HEK293T (cell line): ENCODE measurements around the gene ARID1B.

Experiments used
- CTCF ChIA-PET: fragments of 350-600 bp; formaldehyde crosslinking; extraction: SDS; loops from one replicate; lab custom pipeline; 2021; ENCODE audit warnings: antibody characterized with exemption, inconsistent platforms; lab: Yijun Ruan, JAX
- POLR2A ChIA-PET: fragments of 350-600 bp; formaldehyde crosslinking; extraction: SDS; loops from one replicate; lab custom pipeline; 2020; ENCODE audit warnings: antibody characterized with exemption, inconsistent platforms; lab: Yijun Ruan, JAX
- DNase-seq: peaks from one replicate; pipeline ENCODE4 v3.0.0; 2012; ENCODE audit warnings: mixed read lengths; ENCODE audit errors: extremely low spot score
- ARNT ChIP-seq: fragments of 450-650 bp; IDR thresholded peaks from 2 replicates; pipeline ENCODE4 v1.6.1; 2017; ENCODE audit warnings: mild to moderate bottlenecking
- BHLHE40 ChIP-seq: fragments of 450-650 bp; IDR thresholded peaks from 2 replicates; pipeline ENCODE4 v1.6.1; 2016; ENCODE audit warnings: mild to moderate bottlenecking, moderate library complexity, borderline replicate concordance
- CTBP1 ChIP-seq: fragments of 450-650 bp; IDR thresholded peaks from 2 replicates; pipeline ENCODE4 v1.6.1; 2016; ENCODE audit warnings: borderline replicate concordance
- ELF4 ChIP-seq: fragments of 450-650 bp; IDR thresholded peaks from 2 replicates; pipeline ENCODE4 v1.6.1; 2017; ENCODE audit warnings: antibody characterized with exemption
- FOXA1 ChIP-seq: fragments of 450-650 bp; IDR thresholded peaks from 2 replicates; pipeline ENCODE4 v1.6.1; 2016; ENCODE audit warnings: mild to moderate bottlenecking
- FOXK2 ChIP-seq: fragments of 450-650 bp; IDR thresholded peaks from 2 replicates; pipeline ENCODE4 v1.6.1; 2016; ENCODE audit warnings: mild to moderate bottlenecking
- FOXM1 ChIP-seq: fragments of 450-650 bp; IDR thresholded peaks from 2 replicates; pipeline ENCODE4 v1.6.1; 2017; ENCODE audit warnings: mild to moderate bottlenecking, borderline replicate concordance
- HDGF ChIP-seq: fragments of 450-650 bp; IDR thresholded peaks from 2 replicates; pipeline ENCODE4 v1.6.1; 2017; ENCODE audit warnings: antibody characterized with exemption, borderline replicate concordance
- L3MBTL2 ChIP-seq: fragments of 450-650 bp; conservative IDR thresholded peaks from 2 replicates; pipeline ENCODE4 v1.6.1; 2016; ENCODE audit warnings: mild to moderate bottlenecking
- LEF1 ChIP-seq: fragments of 450-650 bp; IDR thresholded peaks from 2 replicates; pipeline ENCODE4 v1.6.1; 2017; ENCODE audit warnings: mild to moderate bottlenecking, borderline replicate concordance
- NFRKB ChIP-seq: fragments of 450-650 bp; IDR thresholded peaks from 2 replicates; pipeline ENCODE4 v1.6.1; 2016; ENCODE audit warnings: mild to moderate bottlenecking, moderate library complexity
- SP1 ChIP-seq: fragments of 450-650 bp; IDR thresholded peaks from 2 replicates; pipeline ENCODE4 v1.6.1; 2017
- SUZ12 ChIP-seq: fragments of 450-650 bp; IDR thresholded peaks from 2 replicates; pipeline ENCODE4 v1.6.1; 2016; ENCODE audit warnings: mild to moderate bottlenecking
- TARDBP ChIP-seq: fragments of 450-650 bp; IDR thresholded peaks from 2 replicates; pipeline ENCODE4 v1.6.1; 2016
- ZNF384 ChIP-seq: fragments of 450-650 bp; IDR thresholded peaks from 2 replicates; pipeline ENCODE4 v1.6.1; 2016
- TF ChIP-seq, protein P1 (sequence below): fragments of 450-650 bp; IDR thresholded peaks from 2 replicates; pipeline ENCODE4 v1.6.1; 2016

ARID1B gene

DNA sequence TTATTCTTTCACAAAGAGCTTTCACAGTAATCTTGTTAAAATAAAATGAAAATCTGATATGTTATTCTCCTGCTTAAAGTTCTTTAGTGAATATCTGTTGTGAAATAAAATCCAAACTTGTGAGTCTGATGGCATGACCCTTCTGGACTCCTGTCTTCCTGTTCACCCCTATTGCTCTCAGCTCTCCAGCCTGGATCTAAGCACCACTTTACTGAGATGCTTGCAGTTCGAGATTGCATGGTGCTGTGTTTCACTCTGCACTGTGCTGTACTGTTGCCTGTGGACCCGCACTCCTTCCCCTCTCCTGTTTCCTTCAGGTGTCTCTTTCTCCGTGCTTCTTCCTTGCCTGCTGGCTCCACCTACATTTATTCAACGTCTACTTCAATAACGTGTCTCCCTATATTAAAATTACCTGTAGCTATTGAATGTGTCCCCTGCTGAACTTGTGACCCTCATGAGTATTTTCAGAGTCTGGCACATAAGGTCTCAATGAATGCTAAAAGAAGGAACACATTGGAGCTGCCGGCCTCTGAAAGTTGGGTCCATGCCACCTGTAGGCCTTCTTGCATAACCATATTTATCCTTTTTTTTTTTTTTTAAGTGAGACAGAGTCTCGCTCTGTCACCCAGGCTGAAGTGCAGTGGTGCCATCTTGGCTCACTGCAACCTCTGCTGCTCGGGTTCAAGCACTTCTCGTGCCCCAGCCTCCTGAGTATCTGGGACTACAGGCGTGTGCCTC, 100.1 kb downstream of the ARID1B start:
- DNase-seq = no peak
- TF ChIP-seq HDGF (no peak), CTBP1 (no peak), L3MBTL2 (no peak), ZNF384 (no peak), FOXM1 (no peak), TARDBP (no peak), ELF4 (no peak), BHLHE40 (no peak)
- TF ChIP-seq, protein P1, sequence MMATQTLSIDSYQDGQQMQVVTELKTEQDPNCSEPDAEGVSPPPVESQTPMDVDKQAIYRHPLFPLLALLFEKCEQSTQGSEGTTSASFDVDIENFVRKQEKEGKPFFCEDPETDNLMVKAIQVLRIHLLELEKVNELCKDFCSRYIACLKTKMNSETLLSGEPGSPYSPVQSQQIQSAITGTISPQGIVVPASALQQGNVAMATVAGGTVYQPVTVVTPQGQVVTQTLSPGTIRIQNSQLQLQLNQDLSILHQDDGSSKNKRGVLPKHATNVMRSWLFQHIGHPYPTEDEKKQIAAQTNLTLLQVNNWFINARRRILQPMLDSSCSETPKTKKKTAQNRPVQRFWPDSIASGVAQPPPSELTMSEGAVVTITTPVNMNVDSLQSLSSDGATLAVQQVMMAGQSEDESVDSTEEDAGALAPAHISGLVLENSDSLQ = no peak
- POLR2A ChIA-PET = no interaction called here
- CTCF ChIA-PET = interaction anchor here (0.6 kb wide), 1 partner anchor 41 kb away, joined by 4 read pairs; no protein-coding TSS in a partner anchor

DNA sequence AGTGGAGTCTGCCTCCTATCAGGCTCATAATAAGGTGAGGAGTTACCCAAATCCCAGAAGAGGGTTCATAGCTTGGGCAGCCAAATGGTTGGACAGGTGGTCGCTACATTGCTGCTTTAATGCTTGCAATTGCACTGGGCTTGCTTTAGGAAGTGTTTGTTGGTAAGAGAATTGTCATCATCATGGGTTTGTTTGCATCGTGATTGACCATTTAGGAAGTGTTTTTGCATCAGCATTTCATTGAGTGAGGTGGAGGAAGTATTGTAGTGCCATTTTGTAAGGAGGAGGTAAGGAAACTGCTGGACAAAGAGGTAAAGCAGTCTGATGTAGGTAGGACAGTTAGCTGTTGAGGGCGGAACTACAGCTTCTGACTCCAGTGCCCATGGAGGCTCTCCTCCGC, 101.5 kb downstream of the ARID1B start:
- DNase-seq = no peak
- ChIA-PET POLR2A (no interaction called here), CTCF (interaction anchor here (0.5 to 1.2 kb wide), 2 partner anchors 8 to 47 kb away, joined by 3 to 6 read pairs; no protein-coding TSS in a partner anchor)
- no peak for TF ChIP-seq TARDBP
- no peak for TF ChIP-seq SP1
- TF ChIP-seq LEF1 = no peak
- no peak for TF ChIP-seq ARNT
- no peak for TF ChIP-seq FOXM1
- no peak for TF ChIP-seq FOXK2
- TF ChIP-seq BHLHE40 = no peak
- no peak for TF ChIP-seq FOXA1
- TF ChIP-seq ELF4 = no peak
- no peak for TF ChIP-seq ZNF384
- no peak for TF ChIP-seq HDGF
- TF ChIP-seq CTBP1 = no peak
- no peak for TF ChIP-seq SUZ12
- no peak for TF ChIP-seq NFRKB
- TF ChIP-seq, protein P1 = no peak
- no peak for TF ChIP-seq L3MBTL2

DNA sequence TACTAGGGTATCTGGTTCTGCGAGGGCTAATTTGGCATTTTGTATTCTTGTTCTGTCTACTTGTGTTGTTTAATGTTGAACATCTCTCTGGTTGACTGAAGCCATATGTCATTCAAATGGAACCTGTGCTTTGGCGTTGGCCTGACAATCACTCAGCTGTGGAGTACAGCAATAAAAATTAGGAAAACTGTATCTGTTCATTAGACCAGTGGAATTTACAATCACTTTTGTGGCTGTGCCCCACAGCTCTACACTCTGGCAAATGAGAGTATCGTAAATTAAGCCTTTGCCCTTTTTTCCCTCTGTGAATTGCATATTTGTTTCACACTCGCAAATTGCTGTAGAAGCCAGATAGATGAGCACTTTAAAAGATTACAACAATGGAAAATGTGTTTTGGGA, 102.0 kb downstream of the ARID1B start:
- CTCF ChIA-PET = interaction anchor here (1.1 to 1.6 kb wide), 3 partner anchors 9 to 167 kb away, joined by 3 to 4 read pairs (median 3); no protein-coding TSS in a partner anchor
- TF ChIP-seq TARDBP (no peak), SUZ12 (no peak), LEF1 (no peak), ZNF384 (no peak), BHLHE40 (no peak), NFRKB (no peak), SP1 (no peak), ELF4 (no peak), FOXK2 (no peak), FOXM1 (no peak), ARNT (no peak), L3MBTL2 (no peak), FOXA1 (no peak), HDGF (no peak), CTBP1 (no peak)
- TF ChIP-seq, protein P1 = no peak
- POLR2A ChIA-PET = no interaction called here
- DNase-seq = no peak

DNA sequence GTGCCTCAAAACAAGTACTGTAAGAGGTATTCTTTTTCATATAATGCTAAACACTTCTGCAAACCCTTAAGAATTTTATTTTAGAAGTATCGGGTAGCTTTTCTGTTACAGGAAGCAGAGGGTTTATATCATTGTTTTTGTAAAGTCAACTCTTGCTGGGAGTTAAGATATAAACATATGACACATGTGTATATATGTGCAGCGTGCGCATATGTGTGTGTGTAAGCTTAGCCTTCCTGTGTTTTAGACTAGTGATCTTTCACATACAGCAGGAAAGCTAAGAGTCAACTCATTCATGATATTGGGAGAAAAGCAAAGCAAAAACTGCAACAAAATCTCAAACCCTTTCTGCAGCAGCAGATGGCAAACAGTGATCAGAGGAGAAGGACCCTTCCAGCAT, 102.4 kb downstream of the ARID1B start:
- ChIA-PET POLR2A (no interaction called here), CTCF (interaction anchor here (1.1 to 1.6 kb wide), 2 partner anchors 10 to 167 kb away, joined by 3 to 4 read pairs; no protein-coding TSS in a partner anchor)
- TF ChIP-seq CTBP1 (no peak), FOXA1 (no peak), LEF1 (no peak), SUZ12 (no peak), ELF4 (no peak), HDGF (no peak), FOXM1 (no peak), BHLHE40 (no peak), ZNF384 (no peak), SP1 (no peak), L3MBTL2 (no peak), TARDBP (no peak)
- TF ChIP-seq, protein P1 = no peak
- DNase-seq = no peak

DNA sequence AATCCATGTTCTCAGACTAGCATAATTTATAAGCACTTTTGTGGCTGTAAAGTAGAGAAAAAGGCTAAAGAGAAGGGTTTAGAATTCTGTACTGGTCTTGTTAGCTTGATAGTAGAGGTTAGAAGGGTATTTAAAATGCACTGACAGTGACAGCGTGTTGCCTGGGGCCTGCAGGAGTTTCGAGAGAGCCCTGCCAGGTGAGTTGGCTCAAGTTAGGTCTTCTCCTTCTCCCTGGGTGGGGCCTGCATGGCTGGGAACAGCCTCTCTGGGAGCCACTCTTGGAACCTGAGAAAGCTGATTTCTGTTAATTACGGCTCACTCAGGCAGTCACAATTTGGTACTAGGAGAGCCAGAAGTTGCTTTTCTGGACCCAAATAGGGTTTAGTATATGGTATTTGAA, 103.7 kb downstream of the ARID1B start:
- ChIA-PET CTCF (no interaction called here), POLR2A (no interaction called here)
- TF ChIP-seq ELF4 = no peak
- TF ChIP-seq ARNT = no peak
- no peak for TF ChIP-seq ZNF384
- TF ChIP-seq L3MBTL2 = no peak
- TF ChIP-seq HDGF = no peak
- TF ChIP-seq SUZ12 = no peak
- TF ChIP-seq, protein P1 = no peak
- no peak for TF ChIP-seq SP1
- no peak for TF ChIP-seq TARDBP
- TF ChIP-seq NFRKB = no peak
- TF ChIP-seq LEF1 = no peak
- no peak for TF ChIP-seq BHLHE40
- no peak for TF ChIP-seq CTBP1
- no peak for TF ChIP-seq FOXK2
- no peak for DNase-seq
